GM19452 (cell line): ENCODE measurements around the gene ZNG1B.
"Not testable (repeated sequence)": the region's sequence is repeated elsewhere in the genome, so short reads cannot be mapped to it uniquely, and the experiment has no call there.

Source experiments
- ATAC-seq: cut with Tn5 transposase; IDR thresholded peaks from one replicate; pipeline ENCODE4 v1.9.1; 2021; ENCODE audit not compliant: unreplicated experiment

The ZNG1B gene

GRCh38 chr2:113542529-113542928 is 105.0 kb downstream of the ZNG1B start:
- ATAC-seq: not testable (repeated sequence)
